ENCODE measurements around the gene NPNT. TPM values are rescaled to one million over a fixed set of nuclear protein-coding genes. Genes with fewer than 3 reads are reported as not detected.

The NPNT gene
- total and polyA plus RNA-seq, 8 donors = 56.9 to 380 (median 100) TPM

GRCh38 chr4:105896984-105897775 lies 1.9 kb downstream of the NPNT start:
- peak overlapping the region; percentile 50 to 67 for H3K4me3 ChIP-seq
- H3K27ac ChIP-seq = peak overlapping the region; percentile 80 to 90
- ATAC-seq (no peak), DNase-seq (no peak)
- no peaks in the 10 kb centered on the region for H3K9me3 ChIP-seq
- peaks cover 0 to 50% of the 10 kb centered on the region in 2 donors for H3K27me3 ChIP-seq
- peaks cover 6 to 8% of the 10 kb centered on the region in 2 donors for H3K4me1 ChIP-seq
- intact Hi-C loops (cut with DNase I) = no loop called here
- no peaks in the 10 kb centered on the region for H3K36me3 ChIP-seq
- no peak for TF ChIP-seq CTCF (IDR thresholded peaks at IDR 0.05)

GRCh38 chr4:105900541-105900940 lies 5.3 kb downstream of the NPNT start:
- Histone ChIP-seq H3K27me3 (peaks cover 0 to 33% of the 10 kb centered on the region in 2 donors), H3K27ac (peak overlapping the region in 1 of 2 donors; percentile 22), H3K9me3 (no peaks in the 10 kb centered on the region), H3K36me3 (no peaks in the 10 kb centered on the region), H3K4me1 (peaks cover 6 to 16% of the 10 kb centered on the region in 2 donors), H3K4me3 (no peak overlapping the region)
- DNase-seq (no peak), ATAC-seq (no peak)
- intact Hi-C loops (cut with DNase I) = no loop called here
- TF ChIP-seq CTCF (IDR thresholded peaks at IDR 0.05) = no peak

GRCh38 chr4:105902550-105903262 lies 7.4 kb downstream of the NPNT start:
- no peak for DNase-seq
- no peak for TF ChIP-seq CTCF (IDR thresholded peaks at IDR 0.05)
- Histone ChIP-seq H3K4me1 (peaks cover 6 to 16% of the 10 kb centered on the region in 2 donors), H3K27ac (peak overlapping the region; percentile 63 to 71), H3K27me3 (peaks cover 0 to 12% of the 10 kb centered on the region in 2 donors), H3K9me3 (no peaks in the 10 kb centered on the region), H3K4me3 (no peak overlapping the region), H3K36me3 (no peaks in the 10 kb centered on the region)
- ATAC-seq = peak; percentile 86
- intact Hi-C loops (cut with DNase I) = no loop called here

- DNase-seq (no peak), ATAC-seq (peak; percentile 81)
- intact Hi-C loops (cut with DNase I) = no loop called here
- Histone ChIP-seq H3K27me3 (no peaks in the 10 kb centered on the region), H3K36me3 (no peaks in the 10 kb centered on the region), H3K4me3 (no peak overlapping the region), H3K4me1 (peaks cover 0 to 5% of the 10 kb centered on the region in 2 donors), H3K27ac (peak overlapping the region in 1 of 2 donors; percentile 14), H3K9me3 (no peaks in the 10 kb centered on the region)
- no peak for TF ChIP-seq CTCF (IDR thresholded peaks at IDR 0.05)
Measured at GRCh38 chr4:105909787-105910281, 14.6 kb downstream of the NPNT start.

GRCh38 chr4:105911426-105911825 lies 16.2 kb downstream of the NPNT start:
- intact Hi-C loops (cut with DNase I) = no loop called here
- H3K27ac ChIP-seq = no peak overlapping the region
- H3K27me3 ChIP-seq = no peaks in the 10 kb centered on the region
- peaks cover 0 to 5% of the 10 kb centered on the region in 2 donors for H3K4me1 ChIP-seq
- H3K36me3 ChIP-seq = no peaks in the 10 kb centered on the region
- no peak for DNase-seq
- H3K9me3 ChIP-seq = no peaks in the 10 kb centered on the region
- TF ChIP-seq CTCF (IDR thresholded peaks at IDR 0.05) = no peak
- H3K4me3 ChIP-seq = no peak overlapping the region
- ATAC-seq = no peak

All from left lung (tissue), 10 donors.